ENCODE results near the gene TTLL11.
A peak's percentile ranks its signal among the peaks of the same experiment; 100 is the strongest.

Gene TTLL11

GRCh38 chr9:122122903-122123632 lies 30.0 kb upstream of the TTLL11 start:
- TF ChIP-seq EZH2phosphoT487 (IDR thresholded peaks at IDR 0.05; ENCODE audit: borderline replicate concordance) (no peak), CTCF (conservative IDR thresholded peaks at IDR 0.05; ENCODE audit: low read length) (peak; percentile 100)
- Histone ChIP-seq H3K36me3 (ENCODE audit: insufficient read depth, low read length) (no peaks in the 10 kb centered on the region), H3K9me2 (replicated peaks; ENCODE audit: low read depth, low read length) (no peaks in the 10 kb centered on the region), H4K20me1 (ENCODE audit: insufficient read depth, low read length, poor library complexity, severe bottlenecking) (no peaks in the 10 kb centered on the region), H3K4me3 (ENCODE audit: low read length, poor library complexity, severe bottlenecking) (no peak overlapping the region), H3K79me2 (ENCODE audit: insufficient read depth, low read length) (no peaks in the 10 kb centered on the region), H2AFZ (ENCODE audit: low read length) (peak overlapping the region; percentile 19; the same call in 1 of the 2 replicates), H3K4me2 (ENCODE audit: low read depth, low read length, poor library complexity, severe bottlenecking) (no peak overlapping the region), H3K27me3 (ENCODE audit: insufficient read depth, low read length, poor library complexity, severe bottlenecking) (no peaks in the 10 kb centered on the region), H3K4me1 (ENCODE audit: insufficient read depth, low read length, poor library complexity, severe bottlenecking) (peaks cover 7% of the 10 kb centered on the region), H3F3A (ENCODE audit: low read depth) (no peaks in the 10 kb centered on the region), H3K9me3 (ENCODE audit: insufficient read depth, low read depth, low read length) (no peaks in the 10 kb centered on the region), H3K9ac (ENCODE audit: low read depth, low read length, poor library complexity, severe bottlenecking) (no peak overlapping the region)

GRCh38 chr9:122122468-122122867 lies 29.4 kb upstream of the TTLL11 start:
- Histone ChIP-seq H3K4me3 (ENCODE audit: low read length, poor library complexity, severe bottlenecking) (no peak overlapping the region), H3F3A (ENCODE audit: low read depth) (no peaks in the 10 kb centered on the region)

GRCh38 chr9:122121931-122122330 lies 28.8 kb upstream of the TTLL11 start:
- Histone ChIP-seq H3K4me1 (ENCODE audit: insufficient read depth, low read length, poor library complexity, severe bottlenecking) (peaks cover 7% of the 10 kb centered on the region), H3F3A (ENCODE audit: low read depth) (no peaks in the 10 kb centered on the region), H3K4me2 (ENCODE audit: low read depth, low read length, poor library complexity, severe bottlenecking) (no peak overlapping the region), H2AFZ (ENCODE audit: low read length) (no peak overlapping the region), H3K9me2 (replicated peaks; ENCODE audit: low read depth, low read length) (no peaks in the 10 kb centered on the region), H3K36me3 (ENCODE audit: insufficient read depth, low read length) (no peaks in the 10 kb centered on the region), H3K9ac (ENCODE audit: low read depth, low read length, poor library complexity, severe bottlenecking) (no peak overlapping the region), H3K27me3 (ENCODE audit: insufficient read depth, low read length, poor library complexity, severe bottlenecking) (no peaks in the 10 kb centered on the region), H3K4me3 (ENCODE audit: low read length, poor library complexity, severe bottlenecking) (no peak overlapping the region), H3K79me2 (ENCODE audit: insufficient read depth, low read length) (no peaks in the 10 kb centered on the region), H3K9me3 (ENCODE audit: insufficient read depth, low read depth, low read length) (no peaks in the 10 kb centered on the region), H4K20me1 (ENCODE audit: insufficient read depth, low read length, poor library complexity, severe bottlenecking) (no peaks in the 10 kb centered on the region)
- TF ChIP-seq EZH2phosphoT487 (IDR thresholded peaks at IDR 0.05; ENCODE audit: borderline replicate concordance) (no peak), CTCF (conservative IDR thresholded peaks at IDR 0.05; ENCODE audit: low read length) (no peak)

More at GRCh38 chr9:122122468-122122867, 29.4 kb upstream of the TTLL11 start:
- Histone ChIP-seq H3K4me1 (ENCODE audit: insufficient read depth, low read length, poor library complexity, severe bottlenecking) (peaks cover 7% of the 10 kb centered on the region), H3K9me3 (ENCODE audit: insufficient read depth, low read depth, low read length) (no peaks in the 10 kb centered on the region), H3K27me3 (ENCODE audit: insufficient read depth, low read length, poor library complexity, severe bottlenecking) (no peaks in the 10 kb centered on the region), H4K20me1 (ENCODE audit: insufficient read depth, low read length, poor library complexity, severe bottlenecking) (no peaks in the 10 kb centered on the region), H2AFZ (ENCODE audit: low read length) (no peak overlapping the region), H3K9me2 (replicated peaks; ENCODE audit: low read depth, low read length) (no peaks in the 10 kb centered on the region), H3K79me2 (ENCODE audit: insufficient read depth, low read length) (no peaks in the 10 kb centered on the region), H3K9ac (ENCODE audit: low read depth, low read length, poor library complexity, severe bottlenecking) (no peak overlapping the region), H3K4me2 (ENCODE audit: low read depth, low read length, poor library complexity, severe bottlenecking) (no peak overlapping the region), H3K36me3 (ENCODE audit: insufficient read depth, low read length) (no peaks in the 10 kb centered on the region)
- TF ChIP-seq CTCF (conservative IDR thresholded peaks at IDR 0.05; ENCODE audit: low read length), result no peak
- no peak for TF ChIP-seq EZH2phosphoT487 (IDR thresholded peaks at IDR 0.05; ENCODE audit: borderline replicate concordance)

All from Loucy (cell line).